HG03196 (cell line): Measurements from ENCODE around the gene TNS2.

Source experiments
- ATAC-seq: cut with Tn5 transposase; IDR thresholded peaks from one replicate; pipeline ENCODE4 v1.9.1; 2021; ENCODE audit not compliant: unreplicated experiment

Gene TNS2

DNA sequence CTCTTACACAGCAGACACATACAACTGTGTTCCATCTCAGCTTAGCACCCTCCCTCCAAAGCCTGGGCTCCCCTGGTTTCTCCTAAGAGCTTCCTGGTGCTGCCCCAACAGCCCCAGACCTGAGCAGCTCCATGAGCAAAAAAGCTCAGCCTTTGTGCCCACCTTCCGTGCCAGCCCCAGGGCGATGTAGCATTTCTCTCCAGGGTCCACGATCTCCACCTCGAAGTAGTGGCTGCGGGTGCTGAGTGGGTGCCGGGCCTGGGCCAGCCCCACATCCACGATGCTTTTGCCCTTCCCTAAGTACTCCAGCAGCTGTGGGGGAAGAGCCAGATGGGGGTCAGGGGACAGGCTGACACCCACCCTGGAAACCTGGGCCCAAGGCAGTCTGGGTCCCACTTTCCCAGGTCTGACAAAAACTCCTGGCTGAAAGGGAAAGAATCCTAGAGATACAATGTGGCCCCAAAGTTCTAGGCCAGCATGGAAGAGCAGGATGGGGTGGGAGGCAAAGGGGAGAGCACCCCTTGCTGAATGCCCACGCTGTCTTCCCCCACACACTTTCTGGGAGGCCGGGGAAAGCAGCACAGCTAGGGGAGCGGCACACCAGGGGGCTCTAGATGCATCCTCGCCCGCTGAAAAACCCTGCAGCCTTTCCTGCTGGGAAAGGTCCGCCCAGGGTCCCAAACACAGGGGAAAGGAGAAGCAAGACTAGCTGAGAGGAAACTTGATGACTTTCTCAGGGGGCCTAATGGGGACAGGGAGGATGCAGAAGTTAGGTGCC, 18.3 kb downstream of the TNS2 start:
- no peak for ATAC-seq

DNA sequence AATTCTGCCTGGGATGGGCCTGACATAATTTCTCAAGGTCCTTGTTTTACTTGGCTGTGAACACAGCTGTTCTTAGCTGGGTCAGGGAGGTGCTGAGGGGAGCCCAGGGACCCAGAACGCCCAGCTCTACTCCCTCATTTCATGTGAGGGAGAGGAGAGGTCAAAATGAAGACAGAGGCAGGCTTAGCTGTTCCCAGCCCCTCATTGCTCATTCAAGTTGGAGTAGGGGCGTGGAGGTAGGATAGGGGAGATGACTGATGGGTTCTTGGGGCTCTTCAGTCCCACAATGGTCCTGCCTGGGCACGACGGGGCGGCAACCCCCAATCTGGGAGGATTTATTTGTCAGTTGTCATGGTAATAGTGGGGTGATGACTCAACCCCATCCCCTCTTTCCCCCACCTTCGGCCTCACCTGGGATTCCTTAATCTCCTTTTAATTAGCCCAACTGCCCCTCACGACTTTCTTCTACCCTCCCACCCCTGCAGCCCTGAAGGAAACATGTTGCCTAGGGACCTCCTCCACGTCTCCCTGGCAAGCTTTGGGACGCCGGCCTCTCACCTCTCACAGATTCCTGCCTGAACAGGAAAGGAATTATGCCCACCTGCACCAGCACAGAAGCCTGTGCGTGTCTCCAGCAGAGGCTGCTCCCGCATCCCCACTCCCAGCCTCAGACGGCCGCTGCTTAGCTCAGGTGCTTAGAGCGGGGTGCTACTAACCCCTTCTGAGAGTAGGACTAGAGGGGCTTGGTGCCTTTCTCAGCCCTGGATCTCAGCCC, 19.1 kb downstream of the TNS2 start:
- no peak for ATAC-seq

DNA sequence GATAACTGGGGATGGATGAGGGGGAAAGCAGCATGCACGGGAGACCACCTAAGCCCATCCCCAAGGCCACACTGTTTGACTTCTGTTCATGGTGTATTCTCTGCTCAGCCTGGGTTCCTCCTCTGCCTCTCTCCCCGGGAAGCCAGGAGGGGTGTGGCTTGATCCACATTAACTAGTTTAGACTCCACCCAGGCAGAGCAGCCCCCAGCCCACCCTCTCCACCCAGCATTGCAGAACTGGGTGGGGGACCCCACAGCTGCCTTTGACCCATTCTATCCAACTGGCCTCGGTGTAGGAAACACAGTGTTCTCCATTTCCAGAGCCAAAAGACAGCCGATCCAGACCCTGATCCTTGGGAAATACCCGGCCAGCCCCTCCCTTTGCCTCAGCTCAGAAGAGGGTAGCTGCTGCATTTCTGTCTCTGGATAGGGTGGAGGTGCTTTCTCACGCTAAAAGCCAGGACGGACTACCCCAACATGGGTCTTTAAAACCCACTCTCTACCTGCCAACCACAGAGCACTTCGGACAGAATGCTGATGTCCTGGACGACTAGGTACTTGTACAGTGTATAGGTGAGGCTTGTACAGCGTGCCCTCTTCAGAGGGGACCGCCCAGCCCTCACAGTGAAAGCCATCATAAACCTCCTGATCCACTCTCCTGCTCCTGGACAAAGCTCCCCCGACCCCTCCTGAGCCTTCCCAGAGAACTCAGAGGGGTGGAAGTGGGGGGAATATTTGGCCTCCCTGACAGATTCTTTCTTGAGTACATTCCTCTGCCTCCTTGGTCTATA, 20.0 kb downstream of the TNS2 start:
- no peak for ATAC-seq

DNA sequence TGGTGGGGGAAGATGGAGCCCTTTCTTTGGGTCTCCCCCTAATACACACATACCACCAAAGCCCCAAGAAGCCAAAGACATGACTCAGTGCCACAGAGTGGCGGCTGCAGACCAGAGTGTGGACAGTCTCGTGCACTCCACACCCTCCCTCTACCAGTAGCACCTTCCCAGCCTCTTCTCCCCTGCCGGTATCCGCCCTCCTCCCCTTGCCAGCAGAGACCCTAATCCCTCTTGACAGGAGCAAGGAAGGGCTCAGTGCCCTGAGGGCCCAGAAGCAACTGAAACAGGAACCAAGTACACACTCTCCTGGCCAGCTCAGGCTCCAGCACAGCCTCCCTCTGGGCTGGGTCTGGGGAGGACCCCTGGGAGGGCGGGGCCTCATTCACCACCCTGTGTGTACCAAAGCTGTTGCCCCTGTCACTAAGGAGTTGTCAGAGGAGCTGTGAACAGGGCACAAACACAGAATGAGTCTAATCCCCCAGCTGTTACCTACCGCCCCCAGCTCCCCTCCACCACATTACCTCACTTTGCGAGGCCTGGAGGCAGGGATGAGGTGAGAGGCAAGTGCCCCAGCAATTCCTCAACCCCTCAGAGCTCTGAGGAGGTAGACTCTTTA, 21.1 kb downstream of the TNS2 start:
- no peak for ATAC-seq

DNA sequence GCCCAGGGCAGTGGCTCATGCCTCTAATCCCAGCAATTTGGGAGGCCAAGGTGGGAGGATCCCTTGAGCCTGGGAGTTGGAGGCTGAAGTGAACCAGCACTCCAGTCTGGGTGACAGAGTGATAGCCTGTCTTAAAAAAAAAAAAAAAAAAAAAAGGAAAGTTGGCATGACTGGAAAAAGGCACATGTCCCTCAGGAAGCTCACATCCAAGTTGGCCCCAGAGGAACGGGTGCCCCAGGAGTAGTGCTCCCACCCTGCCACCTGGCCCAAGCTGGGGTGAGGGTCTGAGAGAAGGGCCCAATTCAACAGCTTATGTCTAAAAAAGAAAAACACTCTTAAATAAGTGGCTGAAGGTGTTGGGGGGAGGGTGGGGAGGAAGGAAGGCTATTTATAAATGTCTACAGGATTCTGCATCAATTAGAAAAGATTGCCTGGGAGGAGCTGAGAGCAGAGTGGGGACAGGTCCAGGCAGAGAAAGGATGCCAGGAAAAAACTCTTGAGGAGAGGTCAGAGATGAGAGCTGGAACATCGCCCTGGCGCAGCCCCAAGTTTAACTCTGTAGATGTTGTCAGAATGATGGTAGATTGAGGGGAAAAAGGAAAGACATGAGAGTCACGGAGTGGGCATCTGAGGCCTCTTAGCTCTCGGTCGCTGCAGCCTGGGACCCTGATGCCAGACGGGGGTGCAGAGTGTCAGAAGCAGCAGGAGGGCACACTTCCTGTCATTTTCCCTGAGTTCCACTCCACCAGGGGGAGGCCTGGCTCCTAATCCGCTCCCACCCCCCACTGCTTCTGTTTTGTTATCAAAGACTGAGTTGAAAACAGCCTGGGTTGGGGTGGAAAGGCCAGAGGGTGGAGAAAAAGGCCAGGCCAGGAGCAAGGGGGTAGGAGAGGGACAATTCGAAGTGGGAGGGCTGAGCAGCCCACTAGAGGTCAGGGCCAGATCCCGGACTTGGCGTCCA, 22.0 kb downstream of the TNS2 start:
- no peak for ATAC-seq

DNA sequence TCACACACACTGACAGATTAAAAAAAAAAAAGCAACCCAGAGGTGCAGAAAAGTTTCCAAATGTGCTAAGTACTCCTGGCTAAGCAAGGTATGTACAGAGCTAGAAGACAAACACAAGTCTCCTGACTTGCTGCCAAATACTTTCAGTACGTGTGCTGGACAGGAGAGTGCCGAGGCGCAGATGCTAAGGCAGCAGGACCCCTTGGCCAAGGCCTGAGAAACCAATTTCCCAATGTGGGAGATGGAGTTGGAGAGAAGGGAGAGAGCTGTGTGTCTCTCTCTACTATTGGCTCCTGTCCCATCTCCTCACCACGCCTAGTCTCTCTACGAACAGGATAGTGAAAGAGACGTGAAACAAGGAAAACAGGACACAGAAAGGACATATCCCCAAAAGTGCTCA, 24.0 kb downstream of the TNS2 start:
- ATAC-seq, result no peak

DNA sequence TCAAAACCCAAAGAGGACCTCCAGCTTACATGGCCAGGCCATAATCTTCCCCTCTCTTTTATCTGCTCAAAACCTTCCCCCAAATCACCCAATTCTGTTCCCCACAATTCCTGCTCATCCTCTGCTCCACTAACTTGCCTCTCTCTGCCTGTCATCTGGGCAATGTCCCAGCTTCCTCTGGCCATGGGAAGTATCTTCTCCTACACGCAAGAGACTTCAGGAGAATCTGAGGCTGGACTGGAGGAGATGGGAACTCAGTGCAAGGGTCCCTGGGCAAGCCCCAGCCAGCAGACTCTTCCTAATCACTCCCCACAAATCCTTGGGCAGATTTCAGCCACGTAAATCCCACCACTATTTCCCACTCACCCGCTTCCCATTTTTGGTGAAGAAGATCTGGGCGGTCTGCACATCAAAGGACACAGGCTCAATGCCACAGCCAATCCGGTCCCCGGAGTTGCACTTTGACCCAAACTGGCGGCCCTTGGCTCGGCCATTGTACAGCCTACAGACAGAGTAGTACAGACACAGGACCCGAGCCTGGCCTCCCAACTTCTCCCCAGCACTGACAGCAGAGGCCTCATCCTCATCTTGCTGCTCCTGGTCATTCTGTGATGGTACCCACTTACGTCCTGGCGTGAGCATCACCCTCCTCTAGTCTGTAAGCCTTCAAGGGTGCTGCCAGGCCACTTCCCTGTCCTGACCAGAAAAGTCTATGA, 24.6 kb downstream of the TNS2 start:
- ATAC-seq, result no peak

DNA sequence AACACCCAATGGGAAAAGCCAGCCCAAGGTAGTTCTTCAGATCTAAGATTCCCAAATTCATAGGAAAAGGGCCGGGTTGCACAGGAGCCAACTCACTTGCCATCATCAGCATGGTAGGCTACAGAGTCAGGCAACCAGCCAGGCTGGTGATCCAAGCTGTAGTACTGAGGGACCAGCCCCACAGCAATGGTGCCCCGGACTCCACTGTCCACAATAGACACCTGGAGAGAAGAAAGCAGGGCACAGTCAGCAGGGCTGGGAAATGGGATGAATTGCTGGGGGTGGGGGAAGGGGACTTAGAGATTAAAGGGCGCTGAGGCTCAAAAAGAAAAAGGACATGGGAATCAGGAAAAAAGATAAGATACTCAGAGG, 25.1 kb downstream of the TNS2 start:
- ATAC-seq, result no peak

DNA sequence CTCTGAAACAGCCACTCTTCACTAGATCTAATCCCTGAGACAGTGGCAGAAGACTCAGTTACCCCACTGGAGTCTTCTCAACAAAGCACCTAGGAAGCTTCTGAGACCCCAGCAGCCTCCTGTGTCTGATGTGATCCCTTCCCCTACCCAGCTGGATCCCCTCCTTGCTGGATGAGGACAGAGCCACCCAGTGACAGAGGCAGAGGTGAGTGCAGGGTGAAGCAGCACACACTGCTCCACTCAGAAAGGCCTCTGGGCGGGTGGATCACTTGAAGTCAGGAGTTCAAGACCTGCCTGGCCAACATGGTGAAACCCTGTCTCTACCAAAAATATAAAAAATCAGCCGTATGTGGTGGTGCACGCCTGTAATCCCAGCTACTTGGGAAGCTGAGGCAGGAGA, 26.6 kb downstream of the TNS2 start:
- no peak for ATAC-seq

DNA sequence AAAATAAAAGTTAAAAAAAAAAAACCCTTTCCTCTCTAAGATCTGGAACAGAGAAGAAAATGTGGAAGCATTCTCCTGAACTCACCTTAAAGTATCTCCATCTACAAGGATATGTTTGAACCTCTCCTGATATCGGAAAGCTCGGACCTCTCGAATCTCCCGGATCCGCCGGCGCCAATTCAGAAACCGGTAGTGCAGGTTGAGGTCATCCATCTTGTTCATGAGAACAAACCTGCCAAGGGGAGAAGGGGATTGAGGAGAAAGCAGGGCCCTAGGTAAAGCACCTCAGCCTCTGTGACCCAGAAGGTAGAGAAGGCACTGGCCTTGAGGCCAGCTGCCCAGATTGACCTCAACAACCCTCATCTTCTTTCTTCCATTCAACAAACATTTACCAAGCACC, 27.2 kb downstream of the TNS2 start:
- ATAC-seq, result no peak

DNA sequence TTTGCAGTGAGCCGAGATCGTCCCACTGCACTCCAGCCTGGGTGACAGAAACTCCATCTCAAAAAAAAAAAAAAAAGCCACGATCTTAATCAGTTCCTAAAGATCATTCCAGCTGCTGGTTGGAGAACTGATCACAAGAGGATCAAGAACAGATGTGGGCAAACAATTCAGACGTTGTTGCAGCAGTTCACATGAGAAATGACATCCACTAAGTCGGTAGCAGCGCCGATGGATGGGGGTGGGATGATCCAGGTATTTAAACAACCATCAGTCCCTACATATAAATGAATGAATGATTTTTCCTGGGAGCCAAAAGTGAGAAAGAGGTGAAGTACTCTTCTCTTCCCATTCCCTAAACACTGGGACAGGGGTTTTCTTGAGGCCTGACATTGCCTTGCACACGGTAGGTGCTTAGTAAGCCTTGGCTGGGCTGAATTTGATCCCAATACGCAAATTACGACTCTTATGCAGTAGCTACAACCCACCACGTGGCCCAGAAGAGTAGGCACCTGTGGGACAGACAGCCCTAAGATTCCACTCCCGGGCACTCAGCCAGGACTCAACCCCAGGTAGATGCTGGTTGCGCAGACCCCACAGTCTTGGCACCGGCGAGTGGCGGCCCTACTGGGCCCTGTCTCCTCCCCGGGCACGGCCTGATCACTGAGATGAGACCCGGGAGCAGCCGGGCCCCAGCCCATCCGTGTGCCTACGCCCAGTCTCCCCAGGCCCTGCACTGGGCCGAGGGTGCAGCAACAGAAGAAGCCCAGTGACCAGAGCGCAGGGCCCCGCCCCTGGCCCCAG, 28.8 kb downstream of the TNS2 start:
- peak; percentile 9 for ATAC-seq

DNA sequence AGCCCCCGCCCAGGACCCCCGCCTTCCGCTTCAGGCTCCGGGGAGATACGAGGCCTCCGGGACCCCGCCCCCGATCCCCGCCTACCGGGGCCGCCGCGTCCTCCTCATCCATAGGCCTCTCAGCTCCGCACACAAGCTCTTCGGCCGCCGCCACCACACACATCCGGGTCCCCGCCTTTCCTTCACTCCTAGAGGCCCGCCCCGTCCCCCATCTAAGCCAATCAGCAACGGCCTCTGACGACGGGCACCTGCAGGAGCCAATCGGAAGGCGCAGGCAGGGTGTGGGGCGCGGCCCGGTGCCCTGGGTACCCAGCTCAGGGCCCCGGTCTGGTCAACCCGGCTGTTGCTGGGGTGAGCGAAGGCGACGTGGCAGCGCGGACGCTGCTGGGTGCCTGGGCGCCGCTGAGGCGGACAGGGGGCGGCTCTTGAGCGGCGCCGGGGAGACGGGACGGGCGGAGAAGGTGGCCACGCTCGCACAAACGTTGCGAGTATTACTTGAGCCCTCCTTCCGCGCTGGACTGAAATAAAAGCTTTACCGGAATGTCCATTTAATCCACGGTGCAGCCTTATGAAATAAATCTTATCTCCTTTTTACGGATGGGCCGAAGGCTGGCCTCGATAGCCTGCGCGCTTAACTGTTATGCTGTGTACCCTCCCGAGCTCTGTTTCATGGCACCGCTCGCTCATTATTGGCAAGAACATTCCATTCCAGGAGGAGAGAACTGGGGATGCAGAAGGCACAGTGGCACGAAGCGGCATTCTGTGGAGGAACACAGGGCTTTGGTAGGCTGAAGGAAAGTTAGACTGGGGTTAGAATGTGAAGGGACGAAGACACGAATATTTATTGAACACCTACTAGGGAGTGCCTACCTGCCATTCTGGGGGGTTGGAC, 29.6 kb downstream of the TNS2 start, which contains the start of gene SPRYD3:
Gene SPRYD3, minus strand, starts transcription at position 165 of the 892 bp plus-strand sequence. Its CDS starts 57 bp downstream, at position 108.
- peak; percentile 98 for ATAC-seq

DNA sequence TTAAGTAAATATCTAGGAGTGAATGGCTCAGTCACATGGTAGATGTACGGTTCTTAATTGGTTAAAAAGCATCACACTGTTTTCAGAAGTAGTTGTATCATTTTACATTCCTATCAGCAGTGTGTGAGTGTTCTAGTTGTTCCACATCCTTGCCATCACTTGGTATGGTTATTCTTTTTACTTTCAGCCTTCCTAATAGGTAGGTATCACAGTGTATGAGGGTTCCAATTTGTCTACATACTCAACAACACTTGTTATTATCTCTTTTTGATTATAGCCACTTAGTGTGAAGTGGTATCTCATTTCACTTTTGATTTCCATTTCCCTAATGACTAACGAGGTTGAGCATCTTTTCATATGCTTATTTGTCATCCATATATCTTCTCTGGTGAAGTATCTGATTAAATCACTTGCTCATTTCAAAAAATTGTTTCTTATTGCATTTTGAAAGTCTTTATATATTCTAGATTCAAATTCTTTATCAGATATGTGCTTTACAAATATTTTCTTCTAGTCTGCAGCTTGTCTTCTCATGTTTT, 32.8 kb downstream of the TNS2 start:
- no peak for ATAC-seq

DNA sequence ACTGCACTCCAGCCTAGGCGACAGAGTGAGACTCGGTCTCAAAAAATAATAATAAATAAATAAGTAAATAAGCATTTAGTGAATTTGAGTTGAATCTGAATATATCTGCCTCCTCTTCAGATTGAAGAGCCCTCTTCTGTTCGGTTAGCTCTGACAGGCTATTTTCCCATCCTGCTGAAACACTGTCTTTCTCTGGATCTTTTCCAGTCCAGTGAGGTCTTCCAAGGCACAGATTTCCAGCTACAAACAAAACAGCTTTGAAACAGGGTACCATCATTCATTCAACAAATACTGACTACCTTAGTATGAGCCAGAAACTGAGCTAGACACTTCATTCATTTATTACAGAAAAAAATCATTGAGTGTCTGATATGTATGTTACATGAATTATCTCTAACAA, 36.5 kb downstream of the TNS2 start:
- no peak for ATAC-seq

DNA sequence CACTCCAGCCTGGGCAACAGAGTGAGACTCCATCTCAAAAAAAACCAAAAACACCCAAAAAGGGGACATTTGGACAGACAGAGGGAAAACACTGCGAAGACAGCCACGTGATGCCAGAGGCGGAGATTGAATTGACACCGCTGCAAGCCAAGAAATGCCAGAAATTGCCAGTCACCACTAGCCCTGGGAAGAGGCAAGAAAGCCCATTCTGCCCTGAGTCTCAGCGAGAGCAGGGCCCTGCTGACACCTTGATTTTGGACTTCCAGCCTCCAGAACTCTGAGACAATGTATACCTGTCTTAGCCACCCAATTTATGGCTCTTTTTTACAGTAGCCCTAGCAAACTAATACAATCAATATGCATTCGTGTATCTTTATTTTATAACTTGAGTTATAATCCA, 40.2 kb downstream of the TNS2 start:
- ATAC-seq, result no peak

DNA sequence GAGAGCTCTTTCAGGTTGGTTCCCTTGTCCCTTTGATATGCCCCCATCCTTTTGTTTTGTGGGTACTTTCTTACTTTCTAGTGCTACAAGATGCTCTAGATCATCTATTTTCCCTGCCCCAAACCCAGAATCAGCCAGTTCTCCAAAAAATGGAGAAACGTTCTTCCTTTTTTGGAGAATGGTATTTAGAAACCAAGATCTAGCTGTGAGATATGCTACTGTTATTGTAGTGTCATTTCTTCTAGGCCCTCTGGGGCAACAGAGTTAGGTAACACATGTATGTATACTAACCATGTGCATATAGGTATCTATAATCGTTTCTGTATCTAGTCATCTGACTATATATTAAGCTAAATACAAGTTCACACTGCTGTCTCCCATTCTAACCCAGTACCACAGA, 40.7 kb downstream of the TNS2 start:
- ATAC-seq, result no peak

DNA sequence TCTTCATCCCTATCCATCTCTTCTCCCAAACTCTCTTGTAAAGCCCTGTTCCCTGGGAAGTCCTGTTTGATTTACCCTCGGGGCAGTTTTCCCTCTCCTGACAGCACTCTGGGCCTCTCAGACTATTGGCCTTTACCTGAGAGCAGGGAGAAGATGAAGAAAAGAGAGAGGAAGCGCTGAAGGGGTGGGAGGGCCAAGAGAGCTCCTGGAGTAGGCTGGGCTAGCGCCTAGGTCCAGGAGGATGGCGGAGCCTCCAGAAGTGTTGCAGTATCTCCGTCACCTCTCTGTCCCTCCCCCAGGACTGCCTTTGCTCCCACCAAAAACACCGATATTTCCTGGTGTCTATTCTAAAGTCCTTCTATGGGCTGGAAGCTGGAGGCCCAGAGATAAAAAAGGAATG, 41.9 kb downstream of the TNS2 start:
- ATAC-seq, result no peak
